H7 (cell line): ENCODE data around the gene GFOD1. TPM values are rescaled to one million over a fixed set of nuclear protein-coding genes. Genes with fewer than 3 reads are reported as not detected.

Source experiments
- DNase-seq: peaks from one replicate; pipeline ENCODE4 v3.0.0; 2012
- H3K27me3 ChIP-seq: 2 replicates; pipeline ENCODE4 v1.6.0; 2011; ENCODE audit warnings: mild to moderate bottlenecking, low read length; ENCODE audit not compliant: control insufficient read depth, insufficient read depth
- H3K36me3 ChIP-seq: replicated peaks from 2 replicates; pipeline ENCODE4 v1.5.1; 2011; ENCODE audit warnings: low read length; ENCODE audit not compliant: control insufficient read depth, insufficient read depth
- H3K4me3 ChIP-seq: 2 replicates; pipeline ENCODE4 v1.5.1; 2011; ENCODE audit warnings: low read depth, mild to moderate bottlenecking, control low read depth, low read length, moderate library complexity; ENCODE audit not compliant: insufficient read depth
- total RNA-seq: library from RNA; depleted of rRNA; stranded (reverse); fragments of >200 nt; shearing (Covaris generic); gene quantifications from 2 replicates; pipeline ENCODE4 v1.2.3, GENCODE V29; 2014; rRNA removed

GFOD1 gene
- total RNA-seq, 1 experiment from 2014 or later = 4.4 TPM

- H3K36me3 ChIP-seq = peaks cover 20% of the 10 kb centered on the region
- no peak for DNase-seq
- H3K4me3 ChIP-seq = no peak overlapping the region
- no peaks in the 10 kb centered on the region for H3K27me3 ChIP-seq
These were observed 172.6 kb downstream of the GFOD1 start for GRCh38 chr6:13314806-13315205.

- no peak for DNase-seq
- H3K4me3 ChIP-seq = no peak overlapping the region
- no peaks in the 10 kb centered on the region for H3K27me3 ChIP-seq
- peaks cover 11% of the 10 kb centered on the region for H3K36me3 ChIP-seq
These were observed 176.2 kb downstream of the GFOD1 start for GRCh38 chr6:13311155-13311554.

- Histone ChIP-seq H3K36me3 (peaks cover 9% of the 10 kb centered on the region), H3K27me3 (no peaks in the 10 kb centered on the region), H3K4me3 (no peak overlapping the region)
- no peak for DNase-seq
These were observed 179.1 kb downstream of the GFOD1 start for GRCh38 chr6:13308332-13308731.

Other genes with a start within 250 kb of the GFOD1 start
- gene TBC1D7, start 159.1 kb downstream of the GFOD1 start, total RNA-seq = 35.2 and 42.1 TPM in 2 replicates
- gene SIRT5, start 87.0 kb upstream of the GFOD1 start, total RNA-seq = 9.8 and 15.5 TPM in 2 replicates
- 46.9 and 58.8 TPM in 2 replicates for gene NOL7, start 127.7 kb upstream of the GFOD1 start, total RNA-seq
- 23.6 and 30.7 TPM in 2 replicates for gene RANBP9, start 224.2 kb upstream of the GFOD1 start, total RNA-seq